SU-DHL-6 (cell line): Measurements from ENCODE around the gene CACUL1.

Experiments
- CTCF ChIP-seq: fragments of 200-600 bp; sonication (generic); IDR thresholded peaks from one replicate; pipeline ENCODE4 v1.5.1; 2017; ENCODE audit warnings: antibody characterized with exemption, mild to moderate bottlenecking, low read length, moderate library complexity; ENCODE audit not compliant: insufficient read depth, poor library complexity, severe bottlenecking
- EZH2phosphoT487 ChIP-seq: fragments of 200-600 bp; sonication (generic), shearing (Covaris generic); conservative IDR thresholded peaks from 2 replicates; pipeline ENCODE4 v1.6.1; 2018; ENCODE audit warnings: mild to moderate bottlenecking, antibody characterized with exemption, low read length, moderate library complexity, mixed read lengths

GRCh38 chr10:118730756-118731456, 23.9 kb downstream of the CACUL1 start:
- TF ChIP-seq CTCF (no peak), EZH2phosphoT487 (no peak)
